Mesendoderm (in vitro differentiated cells): ENCODE measurements around the gene HARBI1.

ENCODE experiments used
- DNase-seq: peaks from one replicate; pipeline ENCODE4 v3.0.0; 2013
- H2AK5ac ChIP-seq: 2 replicates; pipeline ENCODE4 v1.6.1; 2013; ENCODE audit warnings: low read length, inconsistent platforms
- H2BK120ac ChIP-seq: 2 replicates; pipeline ENCODE4 v1.6.1; 2013; ENCODE audit warnings: low read depth, mild to moderate bottlenecking, low read length, moderate library complexity, mixed read lengths
- H2BK15ac ChIP-seq: replicated peaks from 2 replicates; pipeline ENCODE4 v1.6.1; 2013; ENCODE audit warnings: low read depth, mild to moderate bottlenecking, moderate library complexity
- H2BK5ac ChIP-seq: 2 replicates; pipeline ENCODE4 v1.6.1; 2013; ENCODE audit warnings: low read length, inconsistent platforms
- H3K18ac ChIP-seq: 2 replicates; pipeline ENCODE4 v1.6.1; 2013; ENCODE audit warnings: mild to moderate bottlenecking, low read length, mixed read lengths
- H3K23ac ChIP-seq: one replicate; pipeline ENCODE4 v1.6.1; 2013; ENCODE audit warnings: low read length
- H3K27ac ChIP-seq: 2 replicates; pipeline ENCODE4 v1.5.1; 2013; ENCODE audit warnings: low read depth, mild to moderate bottlenecking, inconsistent platforms, low read length, moderate library complexity
- H3K27me3 ChIP-seq: 2 replicates; pipeline ENCODE4 v1.6.1; 2013; ENCODE audit warnings: low read length, control low read depth, mild to moderate bottlenecking, inconsistent platforms; ENCODE audit not compliant: insufficient read depth, poor library complexity
- H3K36me3 ChIP-seq: 2 replicates; pipeline ENCODE4 v1.6.1; 2013; ENCODE audit warnings: low read length, inconsistent platforms; ENCODE audit not compliant: control insufficient read depth, insufficient read depth
- H3K4ac ChIP-seq: one replicate; pipeline ENCODE4 v1.6.1; 2013; ENCODE audit warnings: low read depth, mild to moderate bottlenecking, low read length, moderate library complexity
- H3K4me1 ChIP-seq: 2 replicates; pipeline ENCODE4 v1.6.1; 2013; ENCODE audit warnings: low read depth, low read length, inconsistent platforms; ENCODE audit not compliant: control insufficient read depth
- H3K4me2 ChIP-seq: 2 replicates; pipeline ENCODE4 v1.6.1; 2013; ENCODE audit warnings: low read length
- H3K4me3 ChIP-seq: 2 replicates; pipeline ENCODE4 v1.5.1; 2013; ENCODE audit warnings: mild to moderate bottlenecking, low read length
- H3K56ac ChIP-seq: one replicate; pipeline ENCODE4 v1.6.1; 2013; ENCODE audit warnings: low read length
- H3K79me1 ChIP-seq: 2 replicates; pipeline ENCODE4 v1.6.1; 2013; ENCODE audit warnings: low read length, inconsistent platforms
- H3K79me2 ChIP-seq: 2 replicates; pipeline ENCODE4 v1.6.1; 2013; ENCODE audit warnings: mild to moderate bottlenecking, low read length; ENCODE audit not compliant: control insufficient read depth, insufficient read depth
- H3K9ac ChIP-seq: 2 replicates; pipeline ENCODE4 v1.6.1; 2013; ENCODE audit warnings: low read length, inconsistent platforms
- H4K5ac ChIP-seq: one replicate; pipeline ENCODE4 v1.6.1; 2013; ENCODE audit warnings: low read length
- H4K8ac ChIP-seq: one replicate; pipeline ENCODE4 v1.6.1; 2013; ENCODE audit warnings: low read depth, mild to moderate bottlenecking, control low read depth, low read length, moderate library complexity
- WGBS: extraction: QIAGEN DNeasy Blood & Tissue Kit; methylation state at CpG from one replicate; pipeline ENCODE4 v1.1.7; 2013; ENCODE audit warnings: low lambda C conversion rate, missing lambda C conversion rate; ENCODE audit not compliant: insufficient coverage; ENCODE audit errors: extremely low coverage; 5-methylcytosine and 5-hydroxymethylcytosine counted together

The HARBI1 gene

GRCh38 chr11:46632502-46632901 is 15.5 kb upstream of the HARBI1 start:
- Histone ChIP-seq H4K8ac (no peak overlapping the region), H2AK5ac (no peak overlapping the region), H3K9ac (no peak overlapping the region), H3K4me2 (no peak overlapping the region), H3K27ac (no peak overlapping the region), H2BK5ac (no peak overlapping the region), H2BK15ac (no peak overlapping the region), H3K18ac (no peak overlapping the region), H3K79me1 (peaks cover 2% of the 10 kb centered on the region), H3K36me3 (no peaks in the 10 kb centered on the region), H3K4ac (no peak overlapping the region), H3K4me1 (no peaks in the 10 kb centered on the region), H3K4me3 (no peak overlapping the region), H3K56ac (no peak overlapping the region), H3K27me3 (no peaks in the 10 kb centered on the region), H2BK120ac (no peak overlapping the region), H3K23ac (no peak overlapping the region), H3K79me2 (no peaks in the 10 kb centered on the region), H4K5ac (no peak overlapping the region)
- WGBS: no CpG with 5 or more reads among the region's 1 CpG
- DNase-seq: no peak

- Histone ChIP-seq H3K56ac (no peak overlapping the region), H4K8ac (no peak overlapping the region), H3K36me3 (no peaks in the 10 kb centered on the region), H3K79me2 (no peaks in the 10 kb centered on the region), H3K79me1 (peaks cover 2% of the 10 kb centered on the region), H2BK5ac (no peak overlapping the region), H3K27me3 (no peaks in the 10 kb centered on the region), H2BK15ac (no peak overlapping the region), H3K18ac (no peak overlapping the region), H4K5ac (no peak overlapping the region), H2AK5ac (no peak overlapping the region), H3K4me3 (no peak overlapping the region), H3K27ac (no peak overlapping the region), H2BK120ac (no peak overlapping the region), H3K4ac (no peak overlapping the region), H3K23ac (no peak overlapping the region), H3K4me1 (no peaks in the 10 kb centered on the region), H3K9ac (no peak overlapping the region), H3K4me2 (no peak overlapping the region)
- no peak for DNase-seq
- no CpG with 5 or more reads among the region's 2 CpGs for WGBS
Measured at GRCh38 chr11:46631676-46632075, 14.6 kb upstream of the HARBI1 start.

GRCh38 chr11:46630237-46630636 is 13.2 kb upstream of the HARBI1 start:
- no peak overlapping the region for H3K4ac ChIP-seq
- H3K4me1 ChIP-seq: no peaks in the 10 kb centered on the region
- no CpG with 5 or more reads among the region's 1 CpG for WGBS
- H3K9ac ChIP-seq: no peak overlapping the region
- no peak for DNase-seq
- H3K36me3 ChIP-seq: no peaks in the 10 kb centered on the region
- H3K4me2 ChIP-seq: no peak overlapping the region
- no peak overlapping the region for H4K8ac ChIP-seq
- H3K79me1 ChIP-seq: peaks cover 5% of the 10 kb centered on the region
- no peaks in the 10 kb centered on the region for H3K79me2 ChIP-seq
- H3K4me3 ChIP-seq: no peak overlapping the region
- no peak overlapping the region for H3K56ac ChIP-seq
- no peak overlapping the region for H2BK5ac ChIP-seq
- H4K5ac ChIP-seq: no peak overlapping the region
- no peak overlapping the region for H2BK120ac ChIP-seq
- no peak overlapping the region for H2AK5ac ChIP-seq
- H3K27ac ChIP-seq: no peak overlapping the region
- no peak overlapping the region for H2BK15ac ChIP-seq
- no peak overlapping the region for H3K18ac ChIP-seq
- H3K23ac ChIP-seq: no peak overlapping the region
- H3K27me3 ChIP-seq: no peaks in the 10 kb centered on the region

GRCh38 chr11:46628961-46629360 is 11.9 kb upstream of the HARBI1 start:
- H2BK120ac ChIP-seq: no peak overlapping the region
- no peak overlapping the region for H3K23ac ChIP-seq
- no CpG with 5 or more reads among the region's 6 CpGs for WGBS
- H2BK15ac ChIP-seq: no peak overlapping the region
- no peak overlapping the region for H3K9ac ChIP-seq
- H3K79me1 ChIP-seq: peaks cover 6% of the 10 kb centered on the region
- no peak overlapping the region for H3K4me2 ChIP-seq
- no peaks in the 10 kb centered on the region for H3K4me1 ChIP-seq
- H3K4ac ChIP-seq: no peak overlapping the region
- H2BK5ac ChIP-seq: no peak overlapping the region
- H3K36me3 ChIP-seq: no peaks in the 10 kb centered on the region
- H3K18ac ChIP-seq: no peak overlapping the region
- no peak overlapping the region for H3K56ac ChIP-seq
- no peak overlapping the region for H3K27ac ChIP-seq
- H3K4me3 ChIP-seq: no peak overlapping the region
- no peak overlapping the region for H4K8ac ChIP-seq
- H2AK5ac ChIP-seq: no peak overlapping the region
- DNase-seq: no peak
- no peak overlapping the region for H4K5ac ChIP-seq
- peaks cover 2% of the 10 kb centered on the region for H3K79me2 ChIP-seq
- H3K27me3 ChIP-seq: no peaks in the 10 kb centered on the region

- Histone ChIP-seq H3K4me1 (no peaks in the 10 kb centered on the region), H3K4me3 (no peak overlapping the region), H3K4me2 (no peak overlapping the region), H3K79me2 (peaks cover 5% of the 10 kb centered on the region), H2BK120ac (no peak overlapping the region), H2BK5ac (no peak overlapping the region), H3K23ac (no peak overlapping the region), H3K36me3 (no peaks in the 10 kb centered on the region), H3K79me1 (peaks cover 6% of the 10 kb centered on the region), H3K9ac (no peak overlapping the region), H4K5ac (no peak overlapping the region), H2BK15ac (no peak overlapping the region), H3K27ac (no peak overlapping the region), H3K56ac (no peak overlapping the region), H4K8ac (no peak overlapping the region), H3K27me3 (no peaks in the 10 kb centered on the region), H3K4ac (no peak overlapping the region), H3K18ac (no peak overlapping the region), H2AK5ac (no peak overlapping the region)
- peak; percentile 29 for DNase-seq
- whole genome bisulfite sequencing: no CpG with 5 or more reads among the region's 3 CpGs
Measured at GRCh38 chr11:46625406-46625805, 8.4 kb upstream of the HARBI1 start.

- no peaks in the 10 kb centered on the region for H3K27me3 ChIP-seq
- no CpG with 5 or more reads among the region's 6 CpGs for WGBS
- no peak overlapping the region for H4K5ac ChIP-seq
- H3K18ac ChIP-seq: no peak overlapping the region
- peak; percentile 31 for DNase-seq
- H3K36me3 ChIP-seq: no peaks in the 10 kb centered on the region
- no peak overlapping the region for H2BK5ac ChIP-seq
- H2BK120ac ChIP-seq: no peak overlapping the region
- H3K9ac ChIP-seq: peak overlapping the region; percentile 55
- H3K27ac ChIP-seq: no peak overlapping the region
- no peak overlapping the region for H4K8ac ChIP-seq
- H3K79me2 ChIP-seq: peaks cover 13% of the 10 kb centered on the region
- no peak overlapping the region for H3K23ac ChIP-seq
- no peak overlapping the region for H3K56ac ChIP-seq
- H3K79me1 ChIP-seq: peaks cover 3% of the 10 kb centered on the region
- no peak overlapping the region for H3K4me3 ChIP-seq
- no peak overlapping the region for H3K4me2 ChIP-seq
- no peak overlapping the region for H2AK5ac ChIP-seq
- no peak overlapping the region for H3K4ac ChIP-seq
- H2BK15ac ChIP-seq: no peak overlapping the region
- H3K4me1 ChIP-seq: no peaks in the 10 kb centered on the region
Measured at GRCh38 chr11:46618837-46619236, 1.8 kb upstream of the HARBI1 start.
